Ectodermal cell (in vitro differentiated cells): ENCODE measurements around the gene CYP3A4. TPM values are rescaled to one million over a fixed set of nuclear protein-coding genes. Genes with fewer than 3 reads are reported as not detected.

Experiments used
- H3K27ac ChIP-seq: 2 replicates; pipeline ENCODE4 v1.7.0; 2013; ENCODE audit warnings: mild to moderate bottlenecking, low read depth, low read length; ENCODE audit not compliant: insufficient read depth, poor library complexity, severe bottlenecking
- H3K27me3 ChIP-seq: 2 replicates; pipeline ENCODE4 v1.7.0; 2013; ENCODE audit warnings: mild to moderate bottlenecking, low read length; ENCODE audit not compliant: insufficient read depth, control insufficient read depth, poor library complexity, severe bottlenecking
- H3K36me3 ChIP-seq: one replicate; pipeline ENCODE4 v1.7.0; 2013; ENCODE audit warnings: low read length; ENCODE audit not compliant: control insufficient read depth, insufficient read depth
- H3K4me1 ChIP-seq: one replicate; pipeline ENCODE4 v1.7.0; 2013; ENCODE audit warnings: low read length; ENCODE audit not compliant: control insufficient read depth, insufficient read depth
- H3K4me3 ChIP-seq: 2 replicates; pipeline ENCODE4 v1.7.0; 2013; ENCODE audit warnings: low read depth, low read length, control low read depth; ENCODE audit not compliant: insufficient read depth
- H3K9me3 ChIP-seq: 2 replicates; pipeline ENCODE4 v1.7.0; 2013; ENCODE audit warnings: mild to moderate bottlenecking, low read length, moderate library complexity; ENCODE audit not compliant: control insufficient read depth
- WGBS, 2 experiments: methylation state at CpG; one replicate each; pipeline ENCODE4 v1.1.7; 2013; ENCODE audit warnings: missing lambda C conversion rate in 2 of 2; 5-methylcytosine and 5-hydroxymethylcytosine counted together
- polyA plus RNA-seq, 4 experiments: library from polyadenylated mRNA; stranded (reverse); fragments of 50-300 nt; gene quantifications; one replicate each; pipeline ENCODE4 v1.2.3, GENCODE V29; 2013

Gene CYP3A4
- polyA plus RNA-seq (2013, experiment 1 of 4), result not detected
- polyA plus RNA-seq (2013, experiment 2 of 4), result not detected
- polyA plus RNA-seq (2013, experiment 3 of 4), result not detected
- polyA plus RNA-seq (2013, experiment 4 of 4), result not detected

DNA sequence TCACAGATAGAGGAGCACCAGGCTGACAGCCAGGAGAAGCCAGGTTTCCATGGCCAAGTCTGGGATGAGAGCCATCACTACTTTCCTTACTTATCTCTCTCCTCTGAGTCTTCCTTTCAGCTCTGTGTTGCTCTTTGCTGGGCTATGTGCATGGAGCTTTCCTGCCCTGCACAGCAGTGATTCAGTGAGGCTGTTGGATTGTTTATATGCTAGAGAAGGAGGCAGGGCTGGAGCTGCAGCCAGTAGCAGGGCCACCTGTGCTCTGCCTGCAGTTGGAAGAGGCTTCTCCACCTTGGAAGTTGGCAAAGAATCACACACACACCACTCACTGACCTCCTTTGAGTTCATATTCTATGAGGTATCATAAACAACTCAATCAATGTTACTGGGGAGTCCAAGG is at the start of gene CYP3A4:
Gene CYP3A4, minus strand, starts transcription at position 178 of the 400 bp plus-strand sequence. Its CDS starts 103 bp downstream, at position 75.
- Histone ChIP-seq H3K27ac (no peak within 1 kb of the TSS), H3K27me3 (no peaks in the 10 kb centered on the region), H3K4me1 (no peaks in the 10 kb centered on the region), H3K9me3 (no peaks in the 10 kb centered on the region), H3K4me3 (no peak within 1 kb of the TSS), H3K36me3 (no peaks in the 10 kb centered on the region)

GRCh38 chr7:99833289-99833877 is 49.4 kb upstream of the CYP3A4 start:
- H3K4me3 ChIP-seq, result no peak overlapping the region
- H3K9me3 ChIP-seq, result no peaks in the 10 kb centered on the region
- WGBS, 2 experiments, result 91 to 93% methylated on average over 8 of the region's 8 CpGs
- no peak overlapping the region for H3K27ac ChIP-seq
- no peaks in the 10 kb centered on the region for H3K36me3 ChIP-seq
- H3K4me1 ChIP-seq, result no peaks in the 10 kb centered on the region
- H3K27me3 ChIP-seq, result no peaks in the 10 kb centered on the region

- Histone ChIP-seq H3K27ac (no peak overlapping the region), H3K4me3 (no peak overlapping the region), H3K27me3 (no peaks in the 10 kb centered on the region), H3K36me3 (no peaks in the 10 kb centered on the region), H3K4me1 (no peaks in the 10 kb centered on the region), H3K9me3 (no peaks in the 10 kb centered on the region)
Measured at GRCh38 chr7:99831595-99831994, 47.6 kb upstream of the CYP3A4 start.

GRCh38 chr7:99829524-99830160 is 45.7 kb upstream of the CYP3A4 start:
- no peak overlapping the region for H3K27ac ChIP-seq
- H3K4me3 ChIP-seq, result no peak overlapping the region
- no peaks in the 10 kb centered on the region for H3K36me3 ChIP-seq
- H3K4me1 ChIP-seq, result no peaks in the 10 kb centered on the region
- whole genome bisulfite sequencing, 2 experiments, result 100% methylated on average over 1 of the region's 1 CpG; no CpG with 5 or more reads in 1 of the 2 experiments
- H3K27me3 ChIP-seq, result no peaks in the 10 kb centered on the region
- no peaks in the 10 kb centered on the region for H3K9me3 ChIP-seq

DNA sequence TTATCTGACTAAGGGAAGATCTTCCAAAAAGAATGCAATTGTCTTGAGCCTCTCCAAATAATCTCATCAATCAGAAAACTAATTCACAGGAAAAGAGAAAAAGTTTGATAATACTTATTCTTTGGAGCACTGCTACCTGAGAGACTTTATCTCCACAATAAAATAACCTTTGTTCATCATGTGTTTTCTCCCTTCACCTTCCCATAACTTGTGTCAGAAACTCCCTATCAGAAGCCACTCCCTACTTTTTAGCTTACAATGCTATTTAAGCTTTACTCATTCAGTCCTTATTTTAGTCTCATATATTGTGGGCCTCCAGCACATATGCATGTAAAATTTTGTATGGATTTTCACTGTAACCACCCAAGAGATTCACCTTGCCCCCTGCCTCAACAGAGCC is 44.8 kb upstream of the CYP3A4 start:
- Histone ChIP-seq H3K36me3 (no peaks in the 10 kb centered on the region), H3K4me3 (no peak overlapping the region), H3K27ac (no peak overlapping the region), H3K4me1 (no peaks in the 10 kb centered on the region), H3K27me3 (no peaks in the 10 kb centered on the region), H3K9me3 (no peaks in the 10 kb centered on the region)

- H3K4me1 ChIP-seq, result no peaks in the 10 kb centered on the region
- H3K36me3 ChIP-seq, result no peaks in the 10 kb centered on the region
- 95% methylated on average over 2 of the region's 2 CpGs for WGBS, 2 experiments
- no peak overlapping the region for H3K27ac ChIP-seq
- no peaks in the 10 kb centered on the region for H3K27me3 ChIP-seq
- H3K9me3 ChIP-seq, result no peaks in the 10 kb centered on the region
- no peak overlapping the region for H3K4me3 ChIP-seq
Measured at GRCh38 chr7:99827040-99827778, 43.2 kb upstream of the CYP3A4 start.

GRCh38 chr7:99825873-99826272 is 41.9 kb upstream of the CYP3A4 start:
- H3K4me3 ChIP-seq, result no peak overlapping the region
- no peak overlapping the region for H3K27ac ChIP-seq
- no peaks in the 10 kb centered on the region for H3K9me3 ChIP-seq
- no peaks in the 10 kb centered on the region for H3K27me3 ChIP-seq
- no peaks in the 10 kb centered on the region for H3K36me3 ChIP-seq
- no peaks in the 10 kb centered on the region for H3K4me1 ChIP-seq

DNA sequence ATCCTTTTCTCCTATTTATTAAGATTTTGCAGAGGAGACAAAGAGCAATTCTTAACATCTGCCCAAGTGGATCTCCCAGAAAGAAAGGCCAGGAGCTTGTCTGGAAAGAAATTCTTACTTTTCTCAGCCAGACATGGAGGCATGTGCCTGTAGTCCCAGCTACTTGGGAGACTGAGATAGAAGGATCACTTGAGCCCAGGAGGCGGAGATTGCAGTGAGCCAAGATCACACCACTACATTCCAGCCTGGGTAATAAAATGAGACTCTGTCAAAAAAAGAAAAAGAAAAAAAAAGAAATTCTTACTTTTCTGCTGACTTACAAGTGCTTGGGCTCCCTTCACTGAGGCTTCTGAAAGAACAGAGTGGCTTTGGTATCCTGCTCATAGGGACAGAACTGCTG is 41.5 kb upstream of the CYP3A4 start:
- H3K4me1 ChIP-seq, result no peaks in the 10 kb centered on the region
- H3K9me3 ChIP-seq, result no peaks in the 10 kb centered on the region
- no peak overlapping the region for H3K4me3 ChIP-seq
- H3K27me3 ChIP-seq, result no peaks in the 10 kb centered on the region
- H3K36me3 ChIP-seq, result no peaks in the 10 kb centered on the region
- H3K27ac ChIP-seq, result no peak overlapping the region
- 73 to 100% methylated on average over 1 of the region's 1 CpG for WGBS, 2 experiments

DNA sequence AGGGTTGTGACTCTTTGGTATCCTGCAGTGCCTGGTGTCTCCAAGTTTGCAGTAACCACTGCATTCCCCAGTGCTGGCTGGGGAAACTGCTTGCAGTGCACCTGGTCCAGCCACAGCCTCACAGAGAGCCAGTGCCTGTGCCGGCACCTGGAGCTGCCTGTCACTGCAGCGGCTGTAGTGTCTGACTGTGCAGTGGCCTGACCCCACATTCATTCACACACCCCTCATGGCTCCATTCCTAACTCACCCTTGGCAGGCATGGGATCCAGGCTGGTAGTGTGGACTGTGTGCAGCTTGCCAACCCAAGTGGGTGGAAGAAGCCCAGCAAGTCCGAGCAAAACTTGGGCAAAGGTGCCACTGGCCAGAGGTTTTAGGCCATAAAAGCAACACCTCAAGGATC is 40.1 kb upstream of the CYP3A4 start:
- Histone ChIP-seq H3K9me3 (no peaks in the 10 kb centered on the region), H3K4me1 (no peaks in the 10 kb centered on the region), H3K36me3 (no peaks in the 10 kb centered on the region), H3K27ac (no peak overlapping the region), H3K27me3 (no peaks in the 10 kb centered on the region), H3K4me3 (no peak overlapping the region)
- WGBS, 2 experiments, result 90 to 100% methylated on average over 3 of the region's 3 CpGs
